Upper lobe of left lung (tissue), 4 donors: ENCODE measurements around the gene MCU.

Source experiments
- EP300 ChIP-seq, 4 donors: sonication (generic); formaldehyde crosslinking; IDR thresholded peaks; one replicate each; pipeline ENCODE4 v1.5.1; 2017; ENCODE audit warnings: antibody characterized with exemption in 4 of 4, control low read depth in 2 of 4
- POLR2AphosphoS5 ChIP-seq, 2 donors: sonication (generic); formaldehyde crosslinking; IDR thresholded peaks; one replicate each; pipeline ENCODE4 v1.5.1; 2017; ENCODE audit warnings: antibody characterized with exemption in 2 of 2

DNA sequence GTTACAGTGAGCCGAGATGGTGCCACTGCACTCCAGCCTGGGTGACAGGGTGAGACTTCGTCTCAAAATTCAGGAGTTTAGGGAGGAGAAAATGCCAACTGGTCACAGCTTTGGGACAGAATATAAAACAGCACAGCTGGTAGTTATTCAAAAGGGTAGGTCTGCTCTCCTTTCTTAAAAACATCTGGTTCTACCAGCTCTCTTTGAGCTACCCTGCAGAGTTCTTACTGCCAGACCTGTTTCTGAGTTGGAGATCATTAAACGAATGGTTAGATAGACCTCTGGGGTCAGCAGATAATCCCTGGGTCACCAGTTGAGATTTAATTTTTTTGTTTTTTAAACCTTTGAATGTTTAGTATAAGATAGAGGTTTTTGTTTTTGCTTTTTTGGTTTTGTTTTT, 52.6 kb downstream of the MCU start:
- TF ChIP-seq POLR2AphosphoS5 (IDR thresholded peaks at IDR 0.05) (no peak), EP300 (IDR thresholded peaks at IDR 0.05) (no peak)
